Measurements from ENCODE around the gene TRIM51. TPM values are rescaled to one million over a fixed set of nuclear protein-coding genes. Genes with fewer than 3 reads are reported as not detected.
"Not testable (repeated sequence)": the region's sequence is repeated elsewhere in the genome, so short reads cannot be mapped to it uniquely, and the experiment has no call there.

The TRIM51 gene, protein sequence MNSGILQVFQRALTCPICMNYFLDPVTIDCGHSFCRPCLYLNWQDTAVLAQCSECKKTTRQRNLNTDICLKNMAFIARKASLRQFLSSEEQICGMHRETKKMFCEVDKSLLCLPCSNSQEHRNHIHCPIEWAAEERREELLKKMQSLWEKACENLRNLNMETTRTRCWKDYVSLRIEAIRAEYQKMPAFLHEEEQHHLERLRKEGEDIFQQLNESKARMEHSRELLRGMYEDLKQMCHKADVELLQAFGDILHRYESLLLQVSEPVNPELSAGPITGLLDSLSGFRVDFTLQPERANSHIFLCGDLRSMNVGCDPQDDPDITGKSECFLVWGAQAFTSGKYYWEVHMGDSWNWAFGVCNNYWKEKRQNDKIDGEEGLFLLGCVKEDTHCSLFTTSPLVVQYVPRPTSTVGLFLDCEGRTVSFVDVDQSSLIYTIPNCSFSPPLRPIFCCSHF
- total RNA-seq (not detected), polyA plus RNA-seq (ENCODE audit: insufficient read depth in 1 of 8, insufficient read length in 8 of 8, low replicate concordance in 1 of 8) (not detected)
- long read RNA-seq, donor 1, result 0 reads
- long read RNA-seq, donor 2, result 0 reads
- long read RNA-seq, donor 3, result 0 reads
- long read RNA-seq, donor 4, result 0 reads
- long read RNA-seq, donor 5, result 0 reads
- long read RNA-seq, donor 6, result 0 reads
- long read RNA-seq, donor 7, result 0 reads
- long read RNA-seq, donor 8, result 0 reads
- long read RNA-seq, donor 9, result 0 reads
- long read RNA-seq, donor 10, result 0 reads
- long read RNA-seq, donor 11, result 0 reads

- DNase-seq; H3K36me3 ChIP-seq (ENCODE audit: control insufficient read depth, insufficient read depth, low read length); H3K9me3 ChIP-seq (replicated peaks; ENCODE audit: control insufficient read depth, low read depth, low read length); H3K4me3 ChIP-seq (ENCODE audit: low read length); H3K4me1 ChIP-seq (ENCODE audit: control insufficient read depth, insufficient read depth, low read length); H3K27me3 ChIP-seq (ENCODE audit: control insufficient read depth, insufficient read depth, low read length); H3K27ac ChIP-seq (ENCODE audit: low read length): not testable (repeated sequence)
- WGBS (ENCODE audit: insufficient coverage), result no CpG with 5 or more reads among the region's 1 CpG
These were observed at the start of gene TRIM51 for GRCh38 chr11:55882997-55883396. TSS of gene TRIM51 (plus strand) at chr11:55883297. CDS start at chr11:55885429, 2,132 bp downstream.

DNA sequence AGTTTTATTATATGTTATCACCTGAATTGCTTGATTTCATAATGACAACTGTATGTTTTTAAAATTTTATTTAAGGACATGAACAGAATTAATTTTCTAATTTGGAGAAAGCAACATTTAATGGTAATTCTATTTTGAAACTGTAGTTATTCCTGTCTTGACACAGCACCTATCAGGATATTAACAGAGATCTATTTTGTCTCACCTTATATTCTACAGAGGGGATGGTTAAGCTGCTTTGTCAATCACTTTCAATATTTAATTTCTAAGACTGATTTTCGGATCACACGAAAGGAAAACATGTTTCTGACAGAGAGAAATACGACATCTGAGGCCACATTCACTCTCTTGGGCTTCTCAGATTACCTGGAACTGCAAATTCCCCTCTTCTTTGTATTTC, 44.6 kb upstream of the TRIM51 start, which contains the start of gene OR5D16:
OR5D16 (plus strand) TSS at position 301 of the 400 bp plus-strand sequence; CDS start at position 301, 0 bp downstream.
- Histone ChIP-seq H3K27me3 (ENCODE audit: control insufficient read depth, insufficient read depth, low read length) (no peaks in the 10 kb centered on the region), H3K4me1 (ENCODE audit: control insufficient read depth, insufficient read depth, low read length) (no peaks in the 10 kb centered on the region), H3K4me3 (ENCODE audit: low read length) (no peak within 1 kb of the TSS), H3K36me3 (ENCODE audit: control insufficient read depth, insufficient read depth, low read length) (no peaks in the 10 kb centered on the region), H3K9me3 (replicated peaks; ENCODE audit: control insufficient read depth, low read depth, low read length) (peaks cover 19% of the 10 kb centered on the region), H3K27ac (ENCODE audit: low read length) (no peak within 1 kb of the TSS)
- no peak for DNase-seq
- no CpG with 5 or more reads among the region's 3 CpGs for WGBS (ENCODE audit: insufficient coverage)

DNA sequence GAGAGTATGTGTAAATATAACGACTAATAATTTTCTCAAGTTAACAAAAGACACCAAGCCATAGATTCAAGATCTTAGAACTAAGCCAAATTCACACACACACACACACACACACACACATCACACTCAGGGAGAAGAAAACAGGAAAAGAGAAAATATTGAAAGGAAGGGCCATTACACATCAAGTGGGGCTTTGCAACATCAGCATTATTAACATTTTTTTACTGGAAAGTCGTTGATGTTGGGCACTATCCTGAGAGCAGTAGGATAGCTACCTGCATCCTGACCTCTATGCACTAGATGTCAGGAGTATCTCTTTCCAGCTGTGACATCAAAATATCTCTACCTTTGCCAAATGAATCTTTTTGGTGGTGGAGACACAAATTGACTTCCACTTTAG, 35.6 kb upstream of the TRIM51 start:
- Histone ChIP-seq H3K4me1 (ENCODE audit: control insufficient read depth, insufficient read depth, low read length) (no peaks in the 10 kb centered on the region), H3K27me3 (ENCODE audit: control insufficient read depth, insufficient read depth, low read length) (no peaks in the 10 kb centered on the region), H3K4me3 (ENCODE audit: low read length) (no peak overlapping the region), H3K9me3 (replicated peaks; ENCODE audit: control insufficient read depth, low read depth, low read length) (peaks cover 6% of the 10 kb centered on the region), H3K36me3 (ENCODE audit: control insufficient read depth, insufficient read depth, low read length) (no peaks in the 10 kb centered on the region), H3K27ac (ENCODE audit: low read length) (no peak overlapping the region)
- no peak for DNase-seq
- no CpG with 5 or more reads among the region's 2 CpGs for WGBS (ENCODE audit: insufficient coverage)

GRCh38 chr11:55849037-55849436, 34.1 kb upstream of the TRIM51 start:
- Histone ChIP-seq H3K4me1 (ENCODE audit: control insufficient read depth, insufficient read depth, low read length) (no peaks in the 10 kb centered on the region), H3K9me3 (replicated peaks; ENCODE audit: control insufficient read depth, low read depth, low read length) (peaks cover 6% of the 10 kb centered on the region), H3K27ac (ENCODE audit: low read length) (no peak overlapping the region), H3K27me3 (ENCODE audit: control insufficient read depth, insufficient read depth, low read length) (no peaks in the 10 kb centered on the region), H3K4me3 (ENCODE audit: low read length) (no peak overlapping the region), H3K36me3 (ENCODE audit: control insufficient read depth, insufficient read depth, low read length) (no peaks in the 10 kb centered on the region)
- DNase-seq, result no peak

DNA sequence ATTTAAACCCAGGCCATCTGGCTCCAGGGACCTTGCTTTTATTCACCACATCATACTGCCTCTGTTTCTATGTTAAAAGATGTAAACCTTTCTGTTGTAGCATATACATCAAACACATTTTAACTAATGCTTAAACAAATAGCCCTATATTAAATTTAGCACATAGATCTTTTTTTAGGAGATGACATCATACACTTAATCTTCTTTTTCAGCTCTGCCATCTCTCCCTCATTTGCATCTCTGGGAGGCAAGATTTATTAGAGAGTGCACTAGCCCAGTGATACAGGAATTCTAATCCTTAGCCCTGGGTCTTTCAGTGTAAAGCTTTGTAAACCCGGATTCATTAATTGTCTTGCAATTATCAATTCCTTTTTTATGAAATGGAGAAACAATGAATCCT, 31.0 kb upstream of the TRIM51 start:
- H3K4me3 ChIP-seq (ENCODE audit: low read length), result no peak overlapping the region
- no peak overlapping the region for H3K27ac ChIP-seq (ENCODE audit: low read length)
- DNase-seq, result no peak
- no peaks in the 10 kb centered on the region for H3K36me3 ChIP-seq (ENCODE audit: control insufficient read depth, insufficient read depth, low read length)
- peaks cover 20% of the 10 kb centered on the region for H3K9me3 ChIP-seq (replicated peaks; ENCODE audit: control insufficient read depth, low read depth, low read length)
- no peaks in the 10 kb centered on the region for H3K27me3 ChIP-seq (ENCODE audit: control insufficient read depth, insufficient read depth, low read length)
- WGBS (ENCODE audit: insufficient coverage), result no CpG with 5 or more reads among the region's 1 CpG
- H3K4me1 ChIP-seq (ENCODE audit: control insufficient read depth, insufficient read depth, low read length), result no peaks in the 10 kb centered on the region

GRCh38 chr11:55854704-55855103, 28.4 kb upstream of the TRIM51 start:
- WGBS (ENCODE audit: insufficient coverage), result no CpG with 5 or more reads among the region's 1 CpG
- H3K36me3 ChIP-seq (ENCODE audit: control insufficient read depth, insufficient read depth, low read length), result no peaks in the 10 kb centered on the region
- DNase-seq, result no peak
- no peaks in the 10 kb centered on the region for H3K27me3 ChIP-seq (ENCODE audit: control insufficient read depth, insufficient read depth, low read length)
- H3K4me1 ChIP-seq (ENCODE audit: control insufficient read depth, insufficient read depth, low read length), result no peaks in the 10 kb centered on the region
- peaks cover 26% of the 10 kb centered on the region for H3K9me3 ChIP-seq (replicated peaks; ENCODE audit: control insufficient read depth, low read depth, low read length)
- no peak overlapping the region for H3K27ac ChIP-seq (ENCODE audit: low read length)
- no peak overlapping the region for H3K4me3 ChIP-seq (ENCODE audit: low read length)

DNA sequence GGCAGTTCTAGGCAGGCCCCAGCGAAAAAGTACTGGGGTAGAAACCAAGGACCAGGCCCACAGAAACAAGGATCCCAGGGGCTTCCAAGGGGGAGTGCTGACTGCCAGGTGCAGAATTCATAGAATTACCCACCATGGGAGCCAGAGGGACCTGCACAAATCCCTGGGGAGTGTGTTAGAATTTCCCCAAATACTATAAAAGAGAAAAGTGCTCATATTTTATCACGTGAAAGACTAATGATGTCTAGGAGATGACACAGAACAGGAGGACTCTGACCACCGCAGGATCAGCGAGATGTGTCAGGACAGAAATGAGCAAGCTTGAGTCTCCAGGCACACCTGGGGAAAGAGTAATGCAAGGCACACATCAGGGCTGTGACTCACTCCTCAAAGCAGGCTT, 15.7 kb upstream of the TRIM51 start:
- not testable (repeated sequence) for H3K4me3 ChIP-seq (ENCODE audit: low read length); DNase-seq; H3K4me1 ChIP-seq (ENCODE audit: control insufficient read depth, insufficient read depth, low read length); H3K27ac ChIP-seq (ENCODE audit: low read length); H3K27me3 ChIP-seq (ENCODE audit: control insufficient read depth, insufficient read depth, low read length); H3K36me3 ChIP-seq (ENCODE audit: control insufficient read depth, insufficient read depth, low read length)
- WGBS (ENCODE audit: insufficient coverage), result 87% methylated on average over 2 of the region's 4 CpGs
- H3K9me3 ChIP-seq (replicated peaks; ENCODE audit: control insufficient read depth, low read depth, low read length), result peaks cover 14% of the 10 kb centered on the region

- WGBS (ENCODE audit: insufficient coverage), result 30% methylated on average over 33 of the region's 33 CpGs
- not testable (repeated sequence) for H3K4me3 ChIP-seq (ENCODE audit: low read length); H3K27ac ChIP-seq (ENCODE audit: low read length); H3K27me3 ChIP-seq (ENCODE audit: control insufficient read depth, insufficient read depth, low read length); DNase-seq; H3K4me1 ChIP-seq (ENCODE audit: control insufficient read depth, insufficient read depth, low read length); H3K36me3 ChIP-seq (ENCODE audit: control insufficient read depth, insufficient read depth, low read length)
- peaks cover 13% of the 10 kb centered on the region for H3K9me3 ChIP-seq (replicated peaks; ENCODE audit: control insufficient read depth, low read depth, low read length)
These were observed 10.4 kb upstream of the TRIM51 start for GRCh38 chr11:55872731-55873130.

DNA sequence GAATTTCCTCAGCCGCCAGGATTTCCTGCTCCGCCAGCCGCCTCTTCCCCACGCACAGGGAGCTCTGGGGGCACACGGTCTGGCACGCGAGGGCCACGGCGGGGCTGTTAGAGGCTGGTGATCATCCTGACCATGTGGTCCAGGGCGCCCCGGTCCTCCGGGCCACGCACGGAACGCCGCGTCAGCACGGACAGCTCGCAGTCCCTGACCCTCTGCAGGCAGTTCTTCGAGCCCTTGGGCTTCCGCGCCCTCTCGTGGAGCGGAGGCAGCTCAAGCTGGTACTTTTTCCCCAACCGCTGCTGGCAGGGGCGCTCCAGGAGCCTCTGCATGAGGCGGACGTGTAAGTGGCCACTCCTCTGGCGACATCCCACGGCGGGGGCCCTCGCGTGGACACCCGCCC, 10.0 kb upstream of the TRIM51 start:
- not testable (repeated sequence) for H3K4me3 ChIP-seq (ENCODE audit: low read length); H3K27ac ChIP-seq (ENCODE audit: low read length); H3K27me3 ChIP-seq (ENCODE audit: control insufficient read depth, insufficient read depth, low read length); H3K36me3 ChIP-seq (ENCODE audit: control insufficient read depth, insufficient read depth, low read length); H3K4me1 ChIP-seq (ENCODE audit: control insufficient read depth, insufficient read depth, low read length); DNase-seq
- WGBS (ENCODE audit: insufficient coverage), result 49% methylated on average over 28 of the region's 34 CpGs
- peaks cover 10% of the 10 kb centered on the region for H3K9me3 ChIP-seq (replicated peaks; ENCODE audit: control insufficient read depth, low read depth, low read length)

- not testable (repeated sequence) for H3K27ac ChIP-seq (ENCODE audit: low read length); DNase-seq; H3K27me3 ChIP-seq (ENCODE audit: control insufficient read depth, insufficient read depth, low read length); H3K36me3 ChIP-seq (ENCODE audit: control insufficient read depth, insufficient read depth, low read length); H3K4me1 ChIP-seq (ENCODE audit: control insufficient read depth, insufficient read depth, low read length); H3K9me3 ChIP-seq (replicated peaks; ENCODE audit: control insufficient read depth, low read depth, low read length); H3K4me3 ChIP-seq (ENCODE audit: low read length)
- WGBS (ENCODE audit: insufficient coverage), result 86% methylated on average over 2 of the region's 4 CpGs
These were observed 1.9 kb downstream of the TRIM51 start for GRCh38 chr11:55884995-55885394.

Data from muscle of leg (tissue), 16 donors.